ENCODE data around the gene PPIP5K2. TPM values are rescaled to one million over a fixed set of nuclear protein-coding genes. Genes with fewer than 3 reads are reported as not detected.

PPIP5K2 gene
- total and polyA plus RNA-seq, 2 donors from 2014 or later: 17.1 to 56.4 TPM

- peak in 4 of 5 donors; percentile 21 to 58 (median 46) for DNase-seq
- Histone ChIP-seq H3K9me3 (ENCODE audit: control insufficient read depth in 2 of 3, insufficient read depth in 1 of 3, low read length in 3 of 3) (no peaks in the 10 kb centered on the region), H3K4me3 (ENCODE audit: low read length in 3 of 3) (peak overlapping the region; percentile 86 to 98 (median 93)), H3K9ac (ENCODE audit: low read length in 3 of 3) (peak overlapping the region; percentile 89 to 95 (median 94)), H3K27me3 (ENCODE audit: control insufficient read depth, insufficient read depth, low read length) (no peaks in the 10 kb centered on the region), H3K4me1 (ENCODE audit: control insufficient read depth in 2 of 3, insufficient read depth in 2 of 3, low read depth in 1 of 3, low read length in 3 of 3) (peaks cover 0 to 3% (median 0%) of the 10 kb centered on the region in 3 donors), H3K27ac (ENCODE audit: low read depth in 2 of 2, low read length in 2 of 2) (peak overlapping the region; percentile 72 to 96), H3K36me3 (ENCODE audit: control insufficient read depth in 2 of 3, insufficient read depth in 3 of 3, low read length in 3 of 3) (no peaks in the 10 kb centered on the region)
- TF ChIP-seq, protein P1, sequence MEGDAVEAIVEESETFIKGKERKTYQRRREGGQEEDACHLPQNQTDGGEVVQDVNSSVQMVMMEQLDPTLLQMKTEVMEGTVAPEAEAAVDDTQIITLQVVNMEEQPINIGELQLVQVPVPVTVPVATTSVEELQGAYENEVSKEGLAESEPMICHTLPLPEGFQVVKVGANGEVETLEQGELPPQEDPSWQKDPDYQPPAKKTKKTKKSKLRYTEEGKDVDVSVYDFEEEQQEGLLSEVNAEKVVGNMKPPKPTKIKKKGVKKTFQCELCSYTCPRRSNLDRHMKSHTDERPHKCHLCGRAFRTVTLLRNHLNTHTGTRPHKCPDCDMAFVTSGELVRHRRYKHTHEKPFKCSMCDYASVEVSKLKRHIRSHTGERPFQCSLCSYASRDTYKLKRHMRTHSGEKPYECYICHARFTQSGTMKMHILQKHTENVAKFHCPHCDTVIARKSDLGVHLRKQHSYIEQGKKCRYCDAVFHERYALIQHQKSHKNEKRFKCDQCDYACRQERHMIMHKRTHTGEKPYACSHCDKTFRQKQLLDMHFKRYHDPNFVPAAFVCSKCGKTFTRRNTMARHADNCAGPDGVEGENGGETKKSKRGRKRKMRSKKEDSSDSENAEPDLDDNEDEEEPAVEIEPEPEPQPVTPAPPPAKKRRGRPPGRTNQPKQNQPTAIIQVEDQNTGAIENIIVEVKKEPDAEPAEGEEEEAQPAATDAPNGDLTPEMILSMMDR (IDR thresholded peaks at IDR 0.05; ENCODE audit: borderline replicate concordance, extremely low read depth, insufficient read depth): no peak
- intact Hi-C loops (cut with DNase I): no loop called here
- FAIRE-seq: no peak
These were observed 603 bp downstream of the PPIP5K2 start for GRCh38 chr5:103120607-103121200.

DNA sequence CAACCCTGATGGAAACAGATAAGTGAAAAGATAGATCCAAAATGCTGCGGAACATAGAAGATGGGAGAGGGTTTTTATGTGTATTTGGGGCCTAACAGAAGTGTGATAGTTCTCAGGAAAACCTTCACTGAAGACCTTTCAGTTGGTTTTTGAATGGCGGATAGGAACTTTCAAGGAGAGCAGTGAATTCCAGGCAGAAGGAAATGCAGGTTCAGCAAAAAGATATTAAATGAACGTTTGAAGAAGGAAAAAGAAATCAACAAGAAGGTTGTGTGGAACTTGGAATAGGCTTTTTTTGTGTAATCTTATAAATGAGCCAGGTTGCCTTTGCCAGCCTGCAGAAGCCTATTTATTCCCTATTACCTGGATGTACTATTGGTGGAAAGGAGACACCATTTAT is 2.1 kb downstream of the PPIP5K2 start:
- intact Hi-C loops (cut with DNase I): no loop called here

DNA sequence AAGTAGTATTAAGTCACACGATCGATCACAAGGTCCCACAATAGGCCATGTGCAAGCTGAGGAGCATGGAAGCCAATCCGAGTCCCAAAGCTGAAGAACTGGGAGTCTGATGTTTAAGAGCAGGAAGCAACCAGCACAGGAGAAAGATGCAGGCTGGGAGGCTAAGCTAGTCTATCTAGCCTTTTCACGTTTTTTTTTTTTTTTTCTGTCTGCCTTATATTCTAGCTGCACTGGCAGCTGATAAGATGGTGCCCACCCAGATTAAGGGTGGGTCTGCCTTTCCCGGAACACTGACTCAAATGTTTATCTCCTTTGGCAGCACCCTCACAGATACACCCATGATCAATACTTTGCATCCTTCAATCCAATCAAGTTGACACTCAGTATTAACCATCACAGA is 6.5 kb downstream of the PPIP5K2 start:
- DNase-seq (no peak), FAIRE-seq (no peak)
- H3K4me1 ChIP-seq (ENCODE audit: control insufficient read depth in 2 of 3, insufficient read depth in 2 of 3, low read depth in 1 of 3, low read length in 3 of 3): peaks cover 0 to 3% (median 0%) of the 10 kb centered on the region in 3 donors
- no peaks in the 10 kb centered on the region for H3K36me3 ChIP-seq (ENCODE audit: control insufficient read depth in 2 of 3, insufficient read depth in 3 of 3, low read length in 3 of 3)
- no peaks in the 10 kb centered on the region for H3K9me3 ChIP-seq (ENCODE audit: control insufficient read depth in 2 of 3, insufficient read depth in 1 of 3, low read length in 3 of 3)
- H3K4me3 ChIP-seq (ENCODE audit: low read length in 3 of 3): no peak overlapping the region
- no peaks in the 10 kb centered on the region for H3K27me3 ChIP-seq (ENCODE audit: control insufficient read depth, insufficient read depth, low read length)
- H3K27ac ChIP-seq (ENCODE audit: low read depth in 2 of 2, low read length in 2 of 2): no peak overlapping the region
- intact Hi-C loops (cut with DNase I): no loop called here
- H3K9ac ChIP-seq (ENCODE audit: low read length in 3 of 3): no peak overlapping the region
- TF ChIP-seq, protein P1 (IDR thresholded peaks at IDR 0.05; ENCODE audit: borderline replicate concordance, extremely low read depth, insufficient read depth): no peak

More for the DNA sequence above, 2.1 kb downstream of the PPIP5K2 start:
- no peak for DNase-seq
- H3K9me3 ChIP-seq (ENCODE audit: control insufficient read depth in 2 of 3, insufficient read depth in 1 of 3, low read length in 3 of 3): no peaks in the 10 kb centered on the region
- H3K9ac ChIP-seq (ENCODE audit: low read length in 3 of 3): peak overlapping the region in 1 of 3 donors; percentile 2
- H3K27me3 ChIP-seq (ENCODE audit: control insufficient read depth, insufficient read depth, low read length): no peaks in the 10 kb centered on the region
- FAIRE-seq: no peak
- no peaks in the 10 kb centered on the region for H3K36me3 ChIP-seq (ENCODE audit: control insufficient read depth in 2 of 3, insufficient read depth in 3 of 3, low read length in 3 of 3)
- H3K4me1 ChIP-seq (ENCODE audit: control insufficient read depth in 2 of 3, insufficient read depth in 2 of 3, low read depth in 1 of 3, low read length in 3 of 3): peaks cover 0 to 3% (median 0%) of the 10 kb centered on the region in 3 donors
- no peak overlapping the region for H3K27ac ChIP-seq (ENCODE audit: low read depth in 2 of 2, low read length in 2 of 2)
- H3K4me3 ChIP-seq (ENCODE audit: low read length in 3 of 3): peak overlapping the region in 1 of 3 donors; percentile 30
- TF ChIP-seq, protein P1 (IDR thresholded peaks at IDR 0.05; ENCODE audit: borderline replicate concordance, extremely low read depth, insufficient read depth): no peak

All from kidney (tissue), 14 donors.